ENCODE data around the gene C9. TPM values are rescaled to one million over a fixed set of nuclear protein-coding genes. Genes with fewer than 3 reads are reported as not detected.
"Not testable (repeated sequence)": the region's sequence is repeated elsewhere in the genome, so short reads cannot be mapped to it uniquely, and the experiment has no call there.

C9 gene
- total RNA-seq, 6 donors from 2014 or later, result 0.31 to 0.51 TPM; not detected in 4

DNA sequence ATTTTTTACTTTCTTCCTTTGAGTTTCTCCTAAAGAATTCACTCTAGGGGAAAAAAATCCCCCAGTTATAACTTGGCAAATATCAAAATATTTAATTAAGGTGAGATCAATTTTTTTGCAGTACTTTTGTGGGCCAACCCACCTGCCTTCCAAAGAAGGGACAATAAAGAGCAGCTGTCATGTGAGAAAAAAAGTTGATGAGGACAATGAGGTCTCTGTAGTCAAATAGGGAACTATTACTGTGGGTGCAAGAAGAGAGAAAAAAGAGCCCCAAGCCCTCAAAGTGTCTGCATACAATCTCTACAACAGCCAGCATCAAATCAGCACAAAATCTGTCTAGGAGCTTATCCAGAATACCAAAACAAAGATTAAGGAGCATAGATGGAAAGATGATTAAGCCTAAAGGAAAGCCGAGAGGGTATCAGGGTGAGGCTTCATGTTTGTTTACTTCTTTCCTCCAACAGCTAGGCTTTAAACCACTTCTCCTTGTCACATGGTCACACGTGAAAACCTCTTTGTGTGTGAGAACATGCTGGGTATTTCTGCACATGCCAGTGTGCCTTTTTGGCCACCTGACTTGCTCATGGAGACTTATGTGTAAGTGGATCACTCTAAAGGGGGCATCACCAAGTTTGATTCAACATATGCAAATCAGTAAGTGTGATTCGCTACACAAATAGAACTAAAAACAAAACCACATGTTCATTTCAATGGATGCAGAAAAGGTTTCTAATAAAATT lies 125.8 kb downstream of the C9 start:
- 38 to 52% methylated on average over 3 of the region's 3 CpGs for WGBS, 2 donors
- Histone ChIP-seq H3K4me1 (peaks cover 0 to 4% (median 0%) of the 10 kb centered on the region in 4 donors), H3K27ac (no peak overlapping the region), H3K27me3 (no peaks in the 10 kb centered on the region), H3K9me3 (no peaks in the 10 kb centered on the region), H3K36me3 (no peaks in the 10 kb centered on the region), H3K4me3 (no peak overlapping the region)
- TF ChIP-seq POLR2A (IDR thresholded peaks at IDR 0.05) (no peak), POLR2AphosphoS5 (IDR thresholded peaks at IDR 0.05) (no peak), EP300 (IDR thresholded peaks at IDR 0.05) (no peak)
- TF ChIP-seq, protein P1, sequence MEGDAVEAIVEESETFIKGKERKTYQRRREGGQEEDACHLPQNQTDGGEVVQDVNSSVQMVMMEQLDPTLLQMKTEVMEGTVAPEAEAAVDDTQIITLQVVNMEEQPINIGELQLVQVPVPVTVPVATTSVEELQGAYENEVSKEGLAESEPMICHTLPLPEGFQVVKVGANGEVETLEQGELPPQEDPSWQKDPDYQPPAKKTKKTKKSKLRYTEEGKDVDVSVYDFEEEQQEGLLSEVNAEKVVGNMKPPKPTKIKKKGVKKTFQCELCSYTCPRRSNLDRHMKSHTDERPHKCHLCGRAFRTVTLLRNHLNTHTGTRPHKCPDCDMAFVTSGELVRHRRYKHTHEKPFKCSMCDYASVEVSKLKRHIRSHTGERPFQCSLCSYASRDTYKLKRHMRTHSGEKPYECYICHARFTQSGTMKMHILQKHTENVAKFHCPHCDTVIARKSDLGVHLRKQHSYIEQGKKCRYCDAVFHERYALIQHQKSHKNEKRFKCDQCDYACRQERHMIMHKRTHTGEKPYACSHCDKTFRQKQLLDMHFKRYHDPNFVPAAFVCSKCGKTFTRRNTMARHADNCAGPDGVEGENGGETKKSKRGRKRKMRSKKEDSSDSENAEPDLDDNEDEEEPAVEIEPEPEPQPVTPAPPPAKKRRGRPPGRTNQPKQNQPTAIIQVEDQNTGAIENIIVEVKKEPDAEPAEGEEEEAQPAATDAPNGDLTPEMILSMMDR (IDR thresholded peaks at IDR 0.05), result no peak
- ATAC-seq (ENCODE audit: low FRiP score in 2 of 2) (no peak), DNase-seq (no peak)

DNA sequence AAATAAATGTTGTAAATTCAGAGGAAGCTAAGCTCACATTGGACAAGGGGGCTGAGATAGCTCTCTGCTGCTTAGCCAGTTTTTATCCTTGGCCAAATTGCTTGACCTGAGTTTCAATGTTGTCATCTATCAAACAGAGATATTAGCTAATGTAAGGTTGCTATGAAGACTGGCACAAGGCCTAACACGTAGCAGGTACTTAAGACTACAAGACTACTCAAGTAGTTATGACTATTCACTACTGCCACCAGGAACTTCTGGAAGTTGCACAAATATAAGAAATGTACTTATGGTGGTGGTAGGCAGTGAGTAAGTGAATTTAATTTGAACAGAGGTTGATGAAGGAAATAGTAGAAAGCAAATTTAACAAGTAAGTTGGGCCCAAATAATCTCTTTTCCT lies 127.6 kb downstream of the C9 start:
- H3K36me3 ChIP-seq, result no peaks in the 10 kb centered on the region
- H3K27me3 ChIP-seq, result no peaks in the 10 kb centered on the region
- ATAC-seq (ENCODE audit: low FRiP score in 2 of 2) (no peak), DNase-seq (no peak)
- no peak for TF ChIP-seq POLR2A (IDR thresholded peaks at IDR 0.05)
- no peak for TF ChIP-seq EP300 (IDR thresholded peaks at IDR 0.05)
- TF ChIP-seq POLR2AphosphoS5 (IDR thresholded peaks at IDR 0.05), result no peak
- TF ChIP-seq, protein P1 (IDR thresholded peaks at IDR 0.05), result no peak
- no peak overlapping the region for H3K4me3 ChIP-seq
- H3K9me3 ChIP-seq, result no peaks in the 10 kb centered on the region
- WGBS, 2 donors, result 65 to 67% methylated on average over 1 of the region's 1 CpG
- peaks cover 0 to 4% (median 0%) of the 10 kb centered on the region in 4 donors for H3K4me1 ChIP-seq
- H3K27ac ChIP-seq, result no peak overlapping the region

DNA sequence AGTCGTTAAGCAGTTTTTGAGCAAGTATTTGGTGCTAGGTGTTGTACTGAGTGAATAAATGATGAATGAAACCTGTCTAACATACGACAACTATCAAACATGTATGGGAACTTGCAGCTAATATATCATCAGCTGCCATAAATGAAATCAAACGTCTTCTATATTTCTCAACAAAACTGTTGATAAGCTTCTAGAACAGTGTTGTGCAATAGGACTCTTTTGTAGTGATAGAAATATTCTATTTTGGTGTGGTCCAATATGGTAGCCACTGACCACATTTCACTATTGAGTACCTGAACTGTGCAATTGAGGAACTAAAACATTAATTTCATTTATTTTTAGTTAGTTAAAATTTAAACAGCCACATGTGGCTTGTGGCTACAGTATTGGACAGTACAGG lies 128.6 kb downstream of the C9 start:
- no peak for ATAC-seq (ENCODE audit: low FRiP score in 2 of 2)
- Histone ChIP-seq H3K9me3 (no peaks in the 10 kb centered on the region), H3K4me1 (peaks cover 0 to 4% (median 0%) of the 10 kb centered on the region in 4 donors), H3K27ac (no peak overlapping the region), H3K27me3 (no peaks in the 10 kb centered on the region), H3K36me3 (no peaks in the 10 kb centered on the region), H3K4me3 (no peak overlapping the region)
- DNase-seq, result no peak
- WGBS, 2 donors, result 48 to 57% methylated on average over 3 of the region's 3 CpGs
- TF ChIP-seq EP300 (IDR thresholded peaks at IDR 0.05), result no peak

DNA sequence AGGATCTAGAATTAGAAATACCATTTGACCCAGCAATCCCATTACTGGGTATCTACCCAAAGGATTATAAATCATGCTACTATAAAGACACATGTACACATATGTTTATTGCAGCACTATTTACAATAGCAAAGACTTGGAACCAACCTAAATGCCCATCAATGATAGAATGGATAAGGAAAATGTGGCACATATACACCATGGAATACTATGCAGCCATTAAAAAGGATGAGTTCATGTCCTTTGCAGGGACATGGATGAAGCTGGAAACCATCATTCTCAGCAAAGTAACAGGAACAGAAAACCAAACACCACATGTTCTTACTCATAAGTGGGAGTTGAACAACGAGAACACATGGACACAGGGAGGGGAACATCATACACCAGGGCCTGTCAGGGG lies 129.8 kb downstream of the C9 start:
- H3K27ac ChIP-seq; DNase-seq; ATAC-seq (ENCODE audit: low FRiP score in 2 of 2); H3K4me3 ChIP-seq; H3K36me3 ChIP-seq; H3K4me1 ChIP-seq; H3K9me3 ChIP-seq; H3K27me3 ChIP-seq: not testable (repeated sequence)
- 80 to 92% methylated on average over 1 of the region's 1 CpG for WGBS, 2 donors

Other genes starting within 250 kb of the C9 start
- gene FYB1, start 144.9 kb downstream of the C9 start, total RNA-seq, result 10 to 100 TPM; 24.0 to 97.4 (median 42.5) TPM
- gene DAB2, start 60.5 kb upstream of the C9 start, total RNA-seq, result 100 to 1,000 TPM; 100 to 177 (median 144) TPM